ENCODE results near the gene CYP2D6.

The CYP2D6 gene

DNA sequence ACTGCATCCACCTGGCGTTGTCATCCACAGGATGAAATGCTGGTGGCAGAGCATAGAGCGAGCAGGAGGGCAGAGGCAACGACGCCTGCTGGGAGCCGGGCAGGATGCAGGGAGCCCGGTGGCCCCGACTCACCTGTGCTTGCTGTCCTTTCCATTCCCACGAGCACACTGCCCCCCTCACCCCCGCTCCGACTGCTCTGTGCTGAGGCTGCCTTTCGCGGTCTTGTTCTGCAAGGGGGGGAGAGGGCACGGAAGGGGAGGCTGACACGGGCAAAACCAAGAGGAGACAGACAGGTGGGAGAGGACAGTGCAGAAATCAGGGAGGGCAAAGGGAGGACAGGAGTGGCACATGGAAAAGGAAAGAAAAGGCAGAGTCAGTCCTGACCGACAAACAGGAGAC, 37.9 kb upstream of the CYP2D6 start:
- no peak overlapping the region for H3K4me3 ChIP-seq (ENCODE audit: control insufficient read depth, low read depth, low read length)
- DNase-seq (ENCODE audit: low read depth): no peak
- TF ChIP-seq CTCF (conservative IDR thresholded peaks at IDR 0.05; ENCODE audit: control insufficient read depth, insufficient read depth, low read depth, low read length): no peak

DNA sequence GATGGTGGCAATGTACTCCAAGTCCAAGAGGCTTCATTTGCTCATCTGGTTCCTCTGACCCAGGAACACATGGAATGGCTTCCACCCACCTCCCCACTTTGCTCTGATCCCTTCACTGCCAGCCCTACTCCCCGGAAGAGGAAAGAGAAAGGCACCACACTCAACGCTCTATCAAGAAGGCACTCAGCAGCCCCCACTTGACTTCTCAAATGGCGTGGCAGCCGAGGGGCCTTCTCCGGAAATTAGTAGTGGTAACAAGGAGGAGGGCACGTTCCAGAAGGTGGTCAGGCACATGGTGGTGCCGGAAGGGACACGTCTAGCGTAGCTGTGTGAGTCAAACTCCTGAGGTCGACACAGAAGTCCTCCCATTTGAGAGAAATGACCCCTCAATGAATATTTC, 36.5 kb upstream of the CYP2D6 start:
- no peak overlapping the region for H3K4me3 ChIP-seq (ENCODE audit: control insufficient read depth, low read depth, low read length)
- no peak for TF ChIP-seq CTCF (conservative IDR thresholded peaks at IDR 0.05; ENCODE audit: control insufficient read depth, insufficient read depth, low read depth, low read length)
- DNase-seq (ENCODE audit: low read depth): no peak

GRCh38 chr22:42164901-42165300, 34.3 kb upstream of the CYP2D6 start:
- H3K4me3 ChIP-seq (ENCODE audit: control insufficient read depth, low read depth, low read length): no peak overlapping the region
- no peak for TF ChIP-seq CTCF (conservative IDR thresholded peaks at IDR 0.05; ENCODE audit: control insufficient read depth, insufficient read depth, low read depth, low read length)
- DNase-seq (ENCODE audit: low read depth): no peak

GRCh38 chr22:42163515-42163914, 32.9 kb upstream of the CYP2D6 start:
- no peak for DNase-seq (ENCODE audit: low read depth)
- no peak for TF ChIP-seq CTCF (conservative IDR thresholded peaks at IDR 0.05; ENCODE audit: control insufficient read depth, insufficient read depth, low read depth, low read length)
- H3K4me3 ChIP-seq (ENCODE audit: control insufficient read depth, low read depth, low read length): no peak overlapping the region

DNA sequence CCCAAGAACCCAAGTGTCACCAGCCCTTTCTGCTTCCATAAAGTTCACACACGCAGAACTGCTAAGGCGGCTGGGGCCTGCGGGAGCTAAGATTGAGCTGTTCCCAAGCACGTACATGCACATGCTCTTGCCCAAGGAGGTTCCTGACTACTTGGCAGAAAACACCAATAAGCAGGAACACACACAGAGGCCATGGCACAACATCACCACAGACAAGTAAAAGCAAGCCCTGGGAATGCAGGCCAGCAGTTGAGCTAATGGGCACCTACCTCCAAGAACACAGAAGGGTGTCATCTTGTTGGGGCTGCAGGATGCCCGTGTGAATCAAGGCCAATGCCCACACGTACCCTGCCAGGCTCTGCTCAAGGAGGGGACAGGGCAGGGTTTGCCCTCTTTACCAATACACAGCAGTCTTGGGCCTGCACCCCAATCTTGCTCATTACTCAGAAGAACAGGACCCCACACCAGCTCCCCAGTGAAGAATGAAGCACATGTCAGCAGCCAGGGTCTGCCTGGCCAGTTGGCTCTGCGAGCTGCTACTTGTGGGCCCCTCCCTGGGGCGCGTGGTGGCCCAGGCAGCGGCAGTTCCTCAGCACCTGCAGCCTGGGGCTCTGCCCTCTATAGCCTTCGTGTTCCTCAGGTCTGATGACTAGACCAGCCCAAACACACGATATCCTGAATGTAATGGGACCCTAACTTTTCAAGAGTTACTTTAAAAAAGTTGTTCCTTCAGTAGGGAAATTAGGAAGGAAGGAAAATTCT, 32.3 kb upstream of the CYP2D6 start:
- TF ChIP-seq CTCF (conservative IDR thresholded peaks at IDR 0.05; ENCODE audit: control insufficient read depth, insufficient read depth, low read depth, low read length): no peak
- DNase-seq (ENCODE audit: low read depth): no peak
- no peak overlapping the region for H3K4me3 ChIP-seq (ENCODE audit: control insufficient read depth, low read depth, low read length)

- no peak for DNase-seq (ENCODE audit: low read depth)
- no peak for TF ChIP-seq CTCF (conservative IDR thresholded peaks at IDR 0.05; ENCODE audit: control insufficient read depth, insufficient read depth, low read depth, low read length)
- no peak overlapping the region for H3K4me3 ChIP-seq (ENCODE audit: control insufficient read depth, low read depth, low read length)
Measured at GRCh38 chr22:42160830-42161696, 30.5 kb upstream of the CYP2D6 start.

Data from fibroblast of mammary gland (primary cell).